MCF 10A (cell line): Measurements from ENCODE around the gene AKR1B15. TPM values are rescaled to one million over a fixed set of nuclear protein-coding genes. Genes with fewer than 3 reads are reported as not detected.

Experiments used
- BruUV-seq: library from RNA; stranded (reverse); fragments of 400-500 nt; replicated peaks from 2 replicates; lab custom pipeline; 2021; lab: Mats Ljungman, UMichigan
- CTCF ChIA-PET: fragments of 300-600 bp; sonication (Branson Sonifier 250); formaldehyde crosslinking; extraction: SDS; loops from one replicate; lab custom pipeline; 2021; ENCODE audit warnings: antibody characterized with exemption, inconsistent platforms; lab: Yijun Ruan, JAX
- POLR2A ChIA-PET: fragments of 300-600, 350-650 bp; sonication (Branson Sonifier 250); formaldehyde crosslinking; extraction: SDS; loops from one replicate; lab custom pipeline; 2020; ENCODE audit warnings: antibody characterized with exemption, inconsistent platforms; lab: Yijun Ruan, JAX
- DNase-seq: peaks from one replicate; pipeline ENCODE4 v3.0.0-alpha.2; 2018; ENCODE audit not compliant: unreplicated experiment
- H3K27ac Mint-ChIP-seq: one replicate; pipeline ENCODE4 v1.8.0; 2022; ENCODE audit warnings: mild to moderate bottlenecking, low read depth, mixed read lengths; ENCODE audit not compliant: unreplicated experiment
- H3K27me3 Mint-ChIP-seq: one replicate; pipeline ENCODE4 v1.8.0; 2022; ENCODE audit warnings: mixed read lengths; ENCODE audit not compliant: insufficient read depth, unreplicated experiment
- H3K36me3 Mint-ChIP-seq: one replicate; pipeline ENCODE4 v1.8.0; 2022; ENCODE audit warnings: mild to moderate bottlenecking, moderate library complexity, mixed read lengths; ENCODE audit not compliant: insufficient read depth, unreplicated experiment
- H3K4me1 Mint-ChIP-seq: one replicate; pipeline ENCODE4 v1.8.0; 2022; ENCODE audit warnings: mixed read lengths; ENCODE audit not compliant: insufficient read depth, unreplicated experiment
- H3K4me3 Mint-ChIP-seq: one replicate; pipeline ENCODE4 v1.8.0; 2022; ENCODE audit warnings: mild to moderate bottlenecking, moderate library complexity, mixed read lengths; ENCODE audit not compliant: unreplicated experiment
- H3K9me3 Mint-ChIP-seq: one replicate; pipeline ENCODE4 v1.8.0; 2022; ENCODE audit warnings: mixed read lengths; ENCODE audit not compliant: unreplicated experiment
- CTCF ChIP-seq: fragments of 200-600 bp; IDR thresholded peaks from one replicate; pipeline ENCODE4 v1.8.0; 2022; ENCODE audit warnings: antibody characterized with exemption, mild to moderate bottlenecking; ENCODE audit not compliant: unreplicated experiment
- intact Hi-C: fragments of 100-400 bp; cut with micrococcal nuclease; formaldehyde crosslinking; loops from 2 replicates; pipeline ENCODE4 v1.14.1; 2022
- total RNA-seq: library from RNA; stranded (reverse); gene quantifications from 2 replicates; pipeline ENCODE4 v1.2.3, GENCODE V29; 2022

AKR1B15 gene
- total RNA-seq, 1 experiment from 2014 or later: not detected

GRCh38 chr7:134623193-134623592 is 74.3 kb downstream of the AKR1B15 start:
- H3K36me3 Mint-ChIP-seq: no peaks in the 10 kb centered on the region
- peak overlapping the region; percentile 75 for H3K27ac Mint-ChIP-seq
- intact Hi-C loops: no loop called here
- H3K4me1 Mint-ChIP-seq: peaks cover 40% of the 10 kb centered on the region
- H3K27me3 Mint-ChIP-seq: no peaks in the 10 kb centered on the region
- H3K9me3 Mint-ChIP-seq: peaks cover under 1% of the 10 kb centered on the region
- H3K4me3 Mint-ChIP-seq: no peak overlapping the region
- CTCF ChIA-PET: interaction anchor here (0.8 to 4.9 kb wide), 7 partner anchors 10 to 108 kb away, joined by 3 to 30 read pairs (median 5); partner anchors contain the start of gene BPGM
- no TSS peak for BruUV-seq
- POLR2A ChIA-PET: interaction anchor here (0.5 to 5.3 kb wide), 8 partner anchors 12 to 548 kb away, joined by 3 to 61 read pairs (median 4); partner anchors contain the start of genes BPGM and CYREN
- DNase-seq: peak; percentile 42
- no peak for TF ChIP-seq CTCF

- POLR2A ChIA-PET: interaction anchor here (1.0 to 5.3 kb wide), 4 partner anchors 8 to 27 kb away, joined by 3 to 61 read pairs (median 6); partner anchors contain the start of gene BPGM
- no peaks in the 10 kb centered on the region for H3K36me3 Mint-ChIP-seq
- no peak for TF ChIP-seq CTCF
- no peak for DNase-seq
- peaks cover 20% of the 10 kb centered on the region for H3K4me1 Mint-ChIP-seq
- CTCF ChIA-PET: interaction anchor here (3.8 kb wide), 1 partner anchor 21 kb away, joined by 14 read pairs; the partner anchor contains the start of gene BPGM
- no peak overlapping the region for H3K27ac Mint-ChIP-seq
- intact Hi-C loops: no loop called here
- no peaks in the 10 kb centered on the region for H3K27me3 Mint-ChIP-seq
- peaks cover 8% of the 10 kb centered on the region for H3K9me3 Mint-ChIP-seq
- BruUV-seq: no TSS peak
- no peak overlapping the region for H3K4me3 Mint-ChIP-seq
Measured at GRCh38 chr7:134625550-134625949, 76.6 kb downstream of the AKR1B15 start.

GRCh38 chr7:134627109-134627774 is 78.3 kb downstream of the AKR1B15 start:
- no peak for DNase-seq
- Mint-ChIP-seq H3K9me3 (peaks cover 8% of the 10 kb centered on the region), H3K27ac (no peak overlapping the region), H3K27me3 (no peaks in the 10 kb centered on the region), H3K4me1 (peaks cover 16% of the 10 kb centered on the region), H3K4me3 (no peak overlapping the region), H3K36me3 (no peaks in the 10 kb centered on the region)
- no TSS peak for BruUV-seq
- no peak for TF ChIP-seq CTCF
- intact Hi-C loops: no loop called here
- CTCF ChIA-PET: no interaction called here
- POLR2A ChIA-PET: interaction anchor here (5.3 to 10.7 kb wide), 2 partner anchors 19 to 20 kb away, joined by 61 to 75 read pairs; partner anchors contain the start of gene BPGM

- no TSS peak for BruUV-seq
- Mint-ChIP-seq H3K36me3 (no peaks in the 10 kb centered on the region), H3K4me3 (no peak overlapping the region), H3K4me1 (peaks cover 16% of the 10 kb centered on the region), H3K27me3 (no peaks in the 10 kb centered on the region), H3K9me3 (peaks cover 8% of the 10 kb centered on the region), H3K27ac (no peak overlapping the region)
- ChIA-PET CTCF (no interaction called here), POLR2A (interaction anchor here (10.7 kb wide), 1 partner anchor 19 kb away, joined by 75 read pairs; the partner anchor contains the start of gene BPGM)
- TF ChIP-seq CTCF: no peak
- intact Hi-C loops: no loop called here
- no peak for DNase-seq
Measured at GRCh38 chr7:134627775-134628153, 78.9 kb downstream of the AKR1B15 start.
